Activated CD4-positive, alpha-beta T cell treated with anti-CD3 and anti-CD28 coated beads, Interleukin-2, amount 50 U/mL, for 24 hours (primary cell): ENCODE data around the gene KPNA3.
"Not testable (repeated sequence)": the region's sequence is repeated elsewhere in the genome, so short reads cannot be mapped to it uniquely, and the experiment has no call there.

ENCODE experiments used
- DNase-seq, 2 donors: peaks; one replicate each; pipeline ENCODE4 v3.0.0-alpha.2; 2020; ENCODE audit warnings: low read depth in 1 of 2, low spot score in 1 of 2

KPNA3 gene, protein sequence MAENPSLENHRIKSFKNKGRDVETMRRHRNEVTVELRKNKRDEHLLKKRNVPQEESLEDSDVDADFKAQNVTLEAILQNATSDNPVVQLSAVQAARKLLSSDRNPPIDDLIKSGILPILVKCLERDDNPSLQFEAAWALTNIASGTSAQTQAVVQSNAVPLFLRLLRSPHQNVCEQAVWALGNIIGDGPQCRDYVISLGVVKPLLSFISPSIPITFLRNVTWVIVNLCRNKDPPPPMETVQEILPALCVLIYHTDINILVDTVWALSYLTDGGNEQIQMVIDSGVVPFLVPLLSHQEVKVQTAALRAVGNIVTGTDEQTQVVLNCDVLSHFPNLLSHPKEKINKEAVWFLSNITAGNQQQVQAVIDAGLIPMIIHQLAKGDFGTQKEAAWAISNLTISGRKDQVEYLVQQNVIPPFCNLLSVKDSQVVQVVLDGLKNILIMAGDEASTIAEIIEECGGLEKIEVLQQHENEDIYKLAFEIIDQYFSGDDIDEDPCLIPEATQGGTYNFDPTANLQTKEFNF

DNA sequence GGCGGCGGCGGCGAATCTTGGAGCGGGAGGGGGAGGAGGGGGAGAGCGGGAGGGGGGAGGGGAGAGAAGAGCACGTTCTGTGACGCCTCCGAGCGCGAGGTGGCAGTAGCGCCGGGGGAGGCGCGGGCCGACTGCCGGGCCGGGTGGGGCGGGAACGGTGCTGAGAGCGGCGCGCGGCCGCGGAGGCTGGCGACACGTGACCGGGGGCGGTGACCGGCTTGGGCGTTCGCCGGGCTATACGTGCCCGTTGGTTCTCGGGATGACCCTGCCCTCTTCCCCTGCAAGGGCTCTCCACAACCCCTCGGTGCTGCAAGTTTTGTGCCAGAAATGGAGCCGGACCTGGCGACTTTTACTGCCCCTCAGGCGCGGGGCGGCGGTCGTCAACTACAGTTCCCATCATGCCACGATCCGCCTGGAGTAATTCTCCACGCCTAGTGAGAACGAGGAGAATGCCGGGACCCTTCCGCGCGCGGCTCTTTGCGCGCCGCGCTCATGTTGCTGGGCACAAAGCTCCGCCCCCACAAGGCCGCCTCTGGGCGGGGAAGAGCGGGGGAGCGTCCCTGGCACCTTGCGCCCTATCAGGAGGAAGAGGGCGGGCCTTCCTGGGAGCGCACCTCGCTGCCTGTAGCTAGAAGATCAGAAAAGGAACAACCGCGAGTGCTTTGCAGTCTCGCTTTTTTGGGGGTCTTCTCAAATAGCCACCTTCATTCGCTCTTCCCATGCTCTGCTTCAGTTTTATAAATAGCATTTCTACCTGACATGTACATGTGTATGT lies at the start of gene KPNA3:
KPNA3 (minus strand) TSS at position 133 of the 775 bp plus-strand sequence. CDS start 176 bp downstream, outside the sequence.
- DNase-seq = peak; percentile 85 to 92

DNA sequence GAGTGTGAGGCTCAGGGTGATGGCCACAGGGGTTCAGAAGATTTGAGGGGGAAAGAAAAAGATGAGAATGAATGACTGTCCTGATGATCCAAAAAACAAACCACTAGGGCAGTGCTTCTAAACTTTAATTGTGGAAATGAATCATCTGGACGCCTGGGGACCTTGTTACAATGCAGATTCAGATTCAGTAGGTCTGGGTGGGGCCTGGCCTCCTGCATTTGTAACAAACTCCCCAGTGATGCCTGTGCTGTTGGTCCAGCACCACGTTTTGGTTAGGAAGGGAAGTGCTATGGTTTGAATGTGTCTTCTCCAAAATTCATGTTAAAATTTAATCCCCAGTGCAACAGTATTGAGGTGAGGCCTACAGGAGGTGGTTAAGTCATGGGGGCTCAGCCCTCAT lies 49.5 kb upstream of the KPNA3 start:
- no peak for DNase-seq

DNA sequence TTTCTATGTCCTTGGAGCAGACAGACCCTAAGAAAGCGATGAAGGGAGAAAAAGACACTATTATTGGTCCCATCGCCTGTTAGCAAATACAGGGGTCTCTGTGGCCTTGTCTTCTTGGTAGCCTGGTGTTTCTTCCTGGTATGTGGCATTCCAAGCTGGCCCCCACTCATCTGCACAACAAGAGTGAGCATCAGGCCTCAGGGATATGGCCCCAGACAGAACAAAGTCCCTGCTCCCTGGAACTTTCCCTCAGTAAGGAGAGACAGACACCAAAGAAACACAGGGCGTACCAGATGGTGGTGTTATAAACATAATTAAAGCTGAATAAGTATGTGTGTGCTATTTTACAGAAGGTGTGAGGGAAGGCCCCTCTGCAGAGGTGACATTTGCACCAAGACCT lies 48.2 kb upstream of the KPNA3 start:
- no peak for DNase-seq

DNA sequence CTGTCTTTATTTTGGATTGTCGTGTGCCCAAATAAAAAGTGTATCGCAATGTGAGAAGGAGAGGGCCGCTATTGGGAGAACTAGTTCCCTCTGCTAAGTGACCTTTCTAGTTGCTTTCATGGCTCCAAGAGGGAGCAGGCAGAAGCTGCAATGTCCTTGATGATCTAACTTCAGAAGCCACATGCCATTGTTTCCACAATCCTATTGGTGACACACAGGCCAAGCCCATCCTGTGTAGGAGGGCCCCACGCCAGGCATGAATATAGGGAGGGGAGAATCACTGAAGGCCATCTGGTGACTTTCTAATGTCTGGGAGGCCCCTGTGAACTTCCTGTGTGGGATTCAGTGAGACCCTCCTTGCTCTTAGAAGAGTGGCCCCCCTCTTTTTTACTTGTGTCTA lies 47.8 kb upstream of the KPNA3 start:
- DNase-seq = no peak

DNA sequence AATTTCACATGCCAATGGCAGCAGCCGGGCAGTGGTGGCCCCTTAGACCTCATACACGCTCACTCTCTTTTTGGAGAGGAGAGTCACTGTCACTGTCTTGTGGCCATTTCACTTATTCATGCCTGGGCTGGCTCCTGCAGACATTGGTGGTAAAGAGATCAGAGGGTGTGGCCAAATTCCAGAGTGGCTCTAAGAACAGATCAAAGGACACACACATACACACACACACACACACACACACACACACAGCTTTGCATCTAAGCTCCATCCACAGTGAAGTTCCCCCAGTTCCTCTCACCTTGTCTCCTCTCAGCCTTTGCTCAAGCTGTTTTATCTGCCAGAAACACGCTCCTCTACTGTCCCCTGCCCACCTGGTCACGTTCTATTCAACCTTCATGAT lies 46.5 kb upstream of the KPNA3 start:
- no peak for DNase-seq

DNA sequence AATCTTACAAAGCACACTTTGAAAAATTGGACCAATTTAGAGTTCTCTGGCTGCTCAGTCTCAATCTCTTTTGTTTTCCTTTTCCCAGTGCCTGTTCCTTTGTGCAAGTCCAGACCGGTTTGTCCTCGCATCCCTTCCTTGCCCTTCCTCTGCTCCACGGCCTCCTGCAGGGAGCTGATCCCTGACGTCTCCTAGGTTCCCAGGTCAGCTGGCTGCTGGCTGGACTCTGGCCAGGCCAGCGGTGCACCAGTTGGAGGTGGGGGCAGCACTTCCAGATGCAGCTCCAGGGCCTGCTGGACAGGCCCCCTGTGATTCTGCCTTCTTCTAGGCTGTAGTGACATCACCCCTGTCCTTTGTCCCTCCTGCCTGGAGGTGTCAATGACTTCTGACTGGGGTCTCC lies 44.0 kb upstream of the KPNA3 start:
- no peak for DNase-seq

DNA sequence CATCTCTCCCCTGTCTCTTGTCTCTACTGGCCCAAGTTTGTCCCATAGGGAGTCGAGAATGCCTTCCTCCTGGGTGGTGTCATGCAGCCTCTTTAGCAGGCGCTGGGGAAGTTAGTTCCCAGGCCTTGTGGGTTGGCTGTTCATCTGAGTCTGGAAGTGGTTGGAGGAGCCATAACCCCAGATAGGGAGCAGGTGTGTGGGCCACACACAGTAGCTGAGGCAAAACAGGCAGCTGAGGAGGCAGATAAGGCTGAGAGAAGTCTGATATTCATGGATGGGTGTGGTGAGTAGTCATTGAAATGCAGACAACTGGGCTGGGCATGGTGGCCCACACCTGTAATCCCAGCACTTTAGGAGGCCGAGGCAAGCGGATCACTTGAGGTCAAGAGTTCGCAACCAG lies 40.9 kb upstream of the KPNA3 start:
- DNase-seq = no peak

DNA sequence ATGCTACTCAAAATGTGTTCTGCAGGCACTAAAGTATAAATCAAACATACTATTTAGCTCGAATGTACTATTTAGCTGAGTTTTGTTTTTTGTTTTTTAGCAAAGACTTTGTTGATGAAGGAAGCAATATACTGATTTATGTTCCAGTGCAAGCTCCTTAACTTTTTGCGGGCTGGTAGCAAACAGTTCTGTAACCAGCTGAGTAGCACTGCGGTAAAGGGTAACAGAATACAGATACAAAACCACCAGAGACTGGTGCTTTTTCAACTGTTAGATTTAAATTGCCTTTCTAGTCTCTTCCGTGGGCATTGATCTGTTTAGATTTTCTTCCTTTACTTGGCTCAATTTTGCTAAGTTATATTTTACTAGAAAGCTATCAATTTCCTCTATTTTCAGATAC lies 39.0 kb upstream of the KPNA3 start:
- DNase-seq = no peak

DNA sequence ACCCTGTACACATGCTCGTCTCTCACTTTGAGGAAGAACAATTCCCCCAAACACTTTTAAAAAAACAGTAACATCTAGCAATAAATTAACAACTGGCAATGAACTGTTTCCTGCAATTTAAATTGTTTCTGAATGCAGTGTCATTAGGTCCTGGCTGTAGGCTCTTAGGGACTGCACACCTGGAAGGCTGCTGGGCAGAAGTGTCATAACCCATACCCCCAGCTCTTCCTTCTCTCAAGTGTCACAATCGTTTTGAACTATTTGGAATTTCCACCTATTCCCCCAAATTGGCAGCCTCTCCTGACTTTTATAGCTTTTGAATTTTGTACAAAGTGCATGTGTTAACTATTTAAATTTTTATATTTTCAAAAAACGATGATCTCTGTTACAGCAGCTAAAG lies 38.2 kb upstream of the KPNA3 start:
- no peak for DNase-seq

DNA sequence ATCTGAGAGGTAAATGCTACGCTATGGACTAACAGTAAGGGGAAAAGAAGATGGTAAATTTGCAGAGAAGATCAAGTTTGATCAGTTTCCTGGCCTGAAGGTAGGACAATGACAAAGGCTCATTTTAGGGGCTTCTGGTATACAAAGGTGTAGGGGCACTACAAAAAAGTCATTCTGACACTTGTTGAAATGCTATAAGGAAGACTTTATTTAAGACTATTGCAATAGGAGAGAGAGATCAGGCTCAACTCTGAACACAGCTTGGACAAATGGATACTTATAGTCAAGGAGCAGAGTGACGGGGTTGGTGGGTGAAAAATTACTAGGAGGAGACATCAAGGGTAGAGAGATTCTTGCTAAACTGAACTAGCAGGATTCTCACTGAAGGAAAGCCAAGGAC lies 37.2 kb upstream of the KPNA3 start:
- DNase-seq = no peak

DNA sequence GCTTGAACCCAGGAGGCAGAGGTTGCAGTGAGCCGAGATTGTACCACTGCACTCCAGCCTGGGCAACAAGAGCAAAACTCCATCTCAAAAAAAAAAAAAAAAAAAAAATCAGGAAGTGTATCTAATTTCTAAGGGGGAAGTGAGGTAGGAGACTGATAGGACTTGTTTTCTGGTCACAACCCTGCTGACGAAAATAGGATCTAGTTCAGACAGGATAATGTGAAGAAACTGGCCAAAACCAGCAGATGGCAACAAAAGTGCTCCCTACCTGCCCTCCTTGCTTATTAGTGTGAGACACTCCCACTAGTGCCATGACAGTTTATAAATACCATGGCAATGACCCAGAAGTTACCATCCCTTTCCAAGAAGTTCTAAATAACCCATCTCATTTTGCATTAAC lies 36.0 kb upstream of the KPNA3 start:
- no peak for DNase-seq

DNA sequence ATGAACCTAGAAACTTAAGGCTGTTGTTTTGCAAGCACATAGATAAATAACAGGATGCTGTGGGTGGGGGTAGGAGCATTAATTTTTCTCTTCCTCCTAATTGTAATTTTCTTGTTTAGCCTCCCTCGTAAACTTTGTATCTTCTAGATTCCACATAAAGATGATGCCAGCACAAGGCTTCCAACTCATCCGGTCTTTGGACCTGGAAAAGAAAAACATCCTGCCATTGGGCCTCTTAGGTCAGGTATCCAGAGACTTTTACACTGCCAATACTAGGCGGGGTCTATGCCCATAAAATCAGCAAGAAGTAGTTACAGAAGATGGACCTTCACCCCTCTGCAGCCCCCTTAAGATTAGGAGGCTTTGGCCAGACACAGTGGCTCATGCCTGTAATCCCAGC lies 35.4 kb upstream of the KPNA3 start:
- no peak for DNase-seq

DNA sequence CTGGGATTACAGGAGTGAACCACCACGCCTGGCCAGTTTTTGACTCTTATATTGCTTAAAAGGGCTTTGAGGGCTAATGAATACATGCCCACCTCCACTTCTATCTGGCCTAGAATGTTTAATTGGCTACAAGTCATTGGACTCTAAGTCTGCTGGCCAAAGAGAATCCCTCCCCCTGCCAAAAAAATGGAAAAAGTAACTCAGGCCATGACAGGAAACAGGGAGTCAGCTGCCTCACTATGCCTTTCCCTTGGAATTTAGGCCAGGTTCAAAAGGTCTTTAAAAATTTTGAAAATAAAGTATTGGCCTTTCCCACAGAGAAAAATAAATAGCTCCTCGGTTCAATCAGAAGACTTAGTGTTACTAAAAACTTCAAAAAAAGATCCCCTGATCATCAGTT lies 34.9 kb upstream of the KPNA3 start:
- DNase-seq = no peak

DNA sequence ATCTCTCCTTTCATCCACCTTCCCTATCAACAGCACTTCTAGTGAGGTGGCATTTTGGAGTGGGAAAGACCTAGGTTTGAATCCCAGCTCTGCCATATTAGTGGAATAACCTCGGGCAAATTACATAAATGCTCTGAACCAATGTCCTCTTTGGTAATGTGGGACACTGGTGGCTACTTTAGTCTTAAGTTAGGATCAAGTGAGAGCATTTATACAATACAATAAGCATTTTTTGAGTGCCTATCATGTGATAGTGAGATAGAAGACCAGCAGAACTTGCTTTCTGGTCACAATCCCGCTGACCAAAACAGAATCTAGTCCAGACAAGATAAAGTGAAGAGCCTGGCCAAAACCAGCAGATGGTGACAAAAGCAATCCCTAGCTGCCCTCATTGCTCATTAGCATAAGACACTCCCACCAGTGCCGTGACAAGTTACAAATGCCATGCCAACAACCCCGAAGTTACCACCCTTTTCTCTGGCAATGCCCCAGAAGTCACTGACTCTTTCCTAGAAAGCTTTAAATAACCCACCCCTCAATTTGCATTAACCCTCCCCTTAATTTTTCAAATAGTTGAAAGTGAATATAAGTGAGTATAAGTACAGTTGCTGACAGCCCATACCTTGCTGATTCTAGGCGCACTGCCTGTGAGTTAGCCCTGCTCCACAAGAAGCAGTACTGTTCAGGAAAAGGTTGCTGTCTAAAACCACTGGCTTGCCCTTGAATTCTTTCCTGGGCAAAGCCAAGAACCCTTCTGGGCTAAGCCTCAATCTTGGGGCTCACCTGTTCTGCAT lies 28.9 kb upstream of the KPNA3 start:
- DNase-seq = no peak

DNA sequence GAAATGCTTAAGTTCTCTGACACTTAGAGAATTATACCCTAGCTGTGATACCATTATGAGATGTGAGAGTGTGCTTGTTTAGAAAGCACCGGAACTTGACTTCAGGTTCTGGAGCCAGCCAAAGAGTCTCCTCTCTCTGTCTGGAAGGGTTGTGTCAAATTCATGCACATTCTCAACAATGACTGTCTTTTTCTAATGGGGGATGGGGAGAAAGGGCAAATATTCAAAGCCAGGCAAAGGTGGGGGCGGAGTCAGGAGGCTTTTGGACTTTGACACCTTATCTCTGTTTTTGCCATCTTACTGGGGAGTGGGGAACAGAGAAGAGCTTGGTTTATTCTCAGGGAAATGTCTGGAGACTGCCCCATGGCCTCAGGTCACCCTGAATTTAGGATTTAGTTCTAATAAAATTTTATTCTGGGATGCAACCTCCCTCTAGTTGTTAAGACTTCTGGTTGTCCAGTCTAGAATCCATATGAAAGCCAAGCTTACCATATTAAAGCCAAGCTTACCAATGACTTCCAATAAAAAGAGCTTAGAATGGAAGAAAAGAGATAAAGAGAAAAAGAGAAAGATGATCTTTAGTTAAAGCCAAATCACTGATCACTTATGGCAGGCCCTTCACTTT lies 28.2 kb upstream of the KPNA3 start:
- DNase-seq = no peak

DNA sequence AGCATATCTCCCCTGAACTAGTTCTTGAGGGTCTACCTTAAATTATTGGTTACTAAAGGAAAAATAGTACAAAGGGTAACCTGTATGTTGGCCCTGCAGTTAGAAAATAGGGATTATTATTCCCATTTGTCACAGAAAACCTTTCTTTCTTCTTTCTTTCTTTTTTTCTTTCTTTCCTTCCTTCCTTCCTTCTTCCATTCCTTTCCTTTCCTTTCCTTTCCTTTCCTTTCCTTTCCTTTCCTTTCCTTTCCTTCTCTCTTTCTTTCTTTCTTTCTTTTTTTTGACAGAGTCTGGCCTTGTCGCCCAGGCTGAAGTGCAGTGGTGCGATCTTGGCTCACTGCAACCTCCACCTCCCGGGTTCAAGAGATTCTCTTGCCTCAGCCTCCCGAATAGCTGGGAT lies 23.6 kb upstream of the KPNA3 start:
- DNase-seq = not testable (repeated sequence)

DNA sequence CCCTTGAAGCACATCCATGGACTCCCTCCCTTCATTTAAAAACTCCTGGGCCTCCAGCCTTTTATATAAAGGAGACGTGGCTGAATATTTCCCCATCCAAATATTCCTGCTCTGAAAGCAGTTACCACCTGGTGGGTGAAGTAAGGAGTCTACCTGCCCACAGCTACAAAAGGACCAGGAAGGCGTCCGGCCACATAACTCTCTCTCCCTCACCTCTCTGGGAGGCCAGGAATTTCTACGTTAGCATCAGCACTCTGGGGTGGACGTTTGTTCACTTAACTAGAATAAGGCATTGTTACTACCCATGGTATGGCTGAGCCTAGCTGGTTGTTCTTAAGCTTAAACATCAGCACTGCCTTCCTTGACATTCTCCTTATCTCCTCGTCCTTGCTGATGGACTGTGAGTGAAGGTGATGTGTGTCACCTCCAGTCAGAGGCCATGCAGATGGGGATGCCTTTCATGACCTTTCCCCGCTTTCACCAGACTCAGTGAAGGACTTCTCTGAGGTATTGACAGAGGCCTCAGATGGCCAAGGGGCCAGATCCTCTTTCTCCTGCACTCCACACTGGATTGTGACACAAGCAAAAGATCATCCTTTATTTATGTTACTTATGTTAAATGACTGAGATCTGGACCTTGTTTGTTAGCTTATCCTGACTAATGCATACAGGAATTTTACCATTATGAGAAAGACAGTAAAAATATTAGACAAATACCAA lies 22.2 kb upstream of the KPNA3 start:
- no peak for DNase-seq

DNA sequence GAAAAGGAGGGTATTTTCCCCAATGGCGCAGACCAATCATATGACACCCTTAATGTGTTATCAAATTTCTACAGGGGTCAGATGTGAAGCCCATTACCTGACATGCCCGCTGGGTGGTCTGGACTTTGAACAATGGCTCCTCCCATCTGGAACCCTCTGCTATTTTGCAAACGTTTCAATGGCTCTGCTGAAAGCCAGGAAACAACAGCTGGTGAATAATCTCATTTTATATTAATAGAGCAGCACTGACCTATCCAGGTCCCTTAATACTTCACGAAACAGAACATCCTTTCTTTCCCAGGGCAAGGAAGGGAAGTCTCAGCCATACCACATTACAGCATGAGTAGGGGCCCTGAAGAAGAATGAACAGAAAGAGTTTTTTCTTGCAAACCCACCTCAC lies 20.3 kb upstream of the KPNA3 start:
- DNase-seq = no peak

DNA sequence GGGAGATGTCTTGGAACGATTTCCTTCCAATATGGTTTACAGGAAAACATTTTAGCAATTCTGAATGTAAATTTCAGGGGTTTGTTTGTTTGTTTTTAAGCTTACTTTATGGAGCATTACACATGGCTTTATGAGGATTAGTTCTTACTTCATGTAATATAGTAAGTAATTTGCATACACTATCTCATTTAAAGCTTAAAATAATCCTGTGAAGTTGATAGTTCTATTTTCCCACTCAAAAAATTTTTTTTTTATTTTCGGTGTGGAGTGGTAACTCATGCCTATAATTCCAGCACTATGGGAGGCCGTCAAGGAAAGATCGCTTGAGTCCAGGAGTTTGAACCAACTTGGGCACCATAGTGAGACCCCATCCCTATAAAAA lies 19.0 kb upstream of the KPNA3 start:
- DNase-seq = no peak
